HEK293T (cell line): ENCODE measurements around the gene SLC30A5.
"Not testable (repeated sequence)": the region's sequence is repeated elsewhere in the genome, so short reads cannot be mapped to it uniquely, and the experiment has no call there.

ENCODE experiments used
- CTCF ChIA-PET: fragments of 350-600 bp; formaldehyde crosslinking; extraction: SDS; loops from one replicate; lab custom pipeline; 2021; ENCODE audit warnings: antibody characterized with exemption, inconsistent platforms; lab: Yijun Ruan, JAX
- POLR2A ChIA-PET: fragments of 350-600 bp; formaldehyde crosslinking; extraction: SDS; loops from one replicate; lab custom pipeline; 2020; ENCODE audit warnings: antibody characterized with exemption, inconsistent platforms; lab: Yijun Ruan, JAX
- DNase-seq: peaks from one replicate; pipeline ENCODE4 v3.0.0; 2012; ENCODE audit warnings: mixed read lengths; ENCODE audit errors: extremely low spot score
- ARNT ChIP-seq: fragments of 450-650 bp; IDR thresholded peaks from 2 replicates; pipeline ENCODE4 v1.6.1; 2017; ENCODE audit warnings: mild to moderate bottlenecking
- BHLHE40 ChIP-seq: fragments of 450-650 bp; IDR thresholded peaks from 2 replicates; pipeline ENCODE4 v1.6.1; 2016; ENCODE audit warnings: mild to moderate bottlenecking, moderate library complexity, borderline replicate concordance
- CTBP1 ChIP-seq: fragments of 450-650 bp; IDR thresholded peaks from 2 replicates; pipeline ENCODE4 v1.6.1; 2016; ENCODE audit warnings: borderline replicate concordance
- ELF4 ChIP-seq: fragments of 450-650 bp; IDR thresholded peaks from 2 replicates; pipeline ENCODE4 v1.6.1; 2017; ENCODE audit warnings: antibody characterized with exemption
- FOXA1 ChIP-seq: fragments of 450-650 bp; IDR thresholded peaks from 2 replicates; pipeline ENCODE4 v1.6.1; 2016; ENCODE audit warnings: mild to moderate bottlenecking
- FOXK2 ChIP-seq: fragments of 450-650 bp; IDR thresholded peaks from 2 replicates; pipeline ENCODE4 v1.6.1; 2016; ENCODE audit warnings: mild to moderate bottlenecking
- FOXM1 ChIP-seq: fragments of 450-650 bp; IDR thresholded peaks from 2 replicates; pipeline ENCODE4 v1.6.1; 2017; ENCODE audit warnings: mild to moderate bottlenecking, borderline replicate concordance
- HDGF ChIP-seq: fragments of 450-650 bp; IDR thresholded peaks from 2 replicates; pipeline ENCODE4 v1.6.1; 2017; ENCODE audit warnings: antibody characterized with exemption, borderline replicate concordance
- L3MBTL2 ChIP-seq: fragments of 450-650 bp; conservative IDR thresholded peaks from 2 replicates; pipeline ENCODE4 v1.6.1; 2016; ENCODE audit warnings: mild to moderate bottlenecking
- LEF1 ChIP-seq: fragments of 450-650 bp; IDR thresholded peaks from 2 replicates; pipeline ENCODE4 v1.6.1; 2017; ENCODE audit warnings: mild to moderate bottlenecking, borderline replicate concordance
- NFRKB ChIP-seq: fragments of 450-650 bp; IDR thresholded peaks from 2 replicates; pipeline ENCODE4 v1.6.1; 2016; ENCODE audit warnings: mild to moderate bottlenecking, moderate library complexity
- PKNOX1 ChIP-seq: fragments of 450-650 bp; IDR thresholded peaks from 2 replicates; pipeline ENCODE4 v1.6.1; 2016
- SP1 ChIP-seq: fragments of 450-650 bp; IDR thresholded peaks from 2 replicates; pipeline ENCODE4 v1.6.1; 2017
- SUZ12 ChIP-seq: fragments of 450-650 bp; IDR thresholded peaks from 2 replicates; pipeline ENCODE4 v1.6.1; 2016; ENCODE audit warnings: mild to moderate bottlenecking
- TARDBP ChIP-seq: fragments of 450-650 bp; IDR thresholded peaks from 2 replicates; pipeline ENCODE4 v1.6.1; 2016
- ZNF384 ChIP-seq: fragments of 450-650 bp; IDR thresholded peaks from 2 replicates; pipeline ENCODE4 v1.6.1; 2016

The SLC30A5 gene

DNA sequence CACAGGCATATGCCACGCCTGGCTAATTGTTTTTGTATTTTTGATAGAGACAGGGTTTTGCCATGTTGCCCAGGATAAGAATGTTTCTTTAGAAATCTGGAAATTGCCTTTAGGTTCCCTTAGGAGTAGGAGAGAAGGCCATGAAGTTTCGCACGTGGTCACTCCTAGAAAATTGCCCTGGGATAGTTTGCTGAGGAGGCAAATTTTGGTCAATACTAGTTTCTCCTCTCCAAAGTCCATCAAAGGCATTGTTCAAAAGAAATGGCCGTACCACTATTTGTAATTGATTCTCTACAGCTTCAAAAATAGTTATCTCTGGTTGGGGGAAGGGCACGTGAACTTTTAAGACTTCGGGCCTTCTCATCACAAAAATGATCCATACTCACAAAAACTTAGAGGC is 845 bp upstream of the SLC30A5 start:
- ChIA-PET POLR2A (interaction anchor here (0.8 to 1.6 kb wide), 4 partner anchors 12 to 279 kb away, joined by 3 to 8 read pairs (median 4); partner anchors contain the start of gene CENPH), CTCF (interaction anchor here (0.5 to 1.9 kb wide), 7 partner anchors 9 to 292 kb away, joined by 3 to 19 read pairs (median 4); partner anchors contain the start of gene CENPH)
- no peak for DNase-seq
- no peak for TF ChIP-seq HDGF
- TF ChIP-seq FOXA1 = no peak
- TF ChIP-seq SP1 = no peak
- TF ChIP-seq PKNOX1 = no peak

GRCh38 chr5:69099302-69099701 is 5.5 kb downstream of the SLC30A5 start:
- no peak for DNase-seq
- ChIA-PET CTCF (no interaction called here), POLR2A (no interaction called here)
- no peak for TF ChIP-seq CTBP1
- no peak for TF ChIP-seq NFRKB
- TF ChIP-seq ZNF384 = no peak
- TF ChIP-seq ELF4 = no peak
- no peak for TF ChIP-seq ARNT
- no peak for TF ChIP-seq FOXA1

- ChIA-PET CTCF (no interaction called here), POLR2A (no interaction called here)
- TF ChIP-seq PKNOX1 = no peak
- no peak for TF ChIP-seq FOXA1
- no peak for TF ChIP-seq ZNF384
- TF ChIP-seq TARDBP = no peak
- no peak for TF ChIP-seq FOXM1
- no peak for TF ChIP-seq HDGF
- no peak for TF ChIP-seq SUZ12
- TF ChIP-seq LEF1 = no peak
- no peak for TF ChIP-seq ELF4
- TF ChIP-seq SP1 = no peak
- no peak for TF ChIP-seq ARNT
- no peak for TF ChIP-seq BHLHE40
- no peak for TF ChIP-seq CTBP1
- no peak for TF ChIP-seq NFRKB
- TF ChIP-seq L3MBTL2 = no peak
- no peak for TF ChIP-seq FOXK2
- DNase-seq = no peak
Observed at GRCh38 chr5:69103521-69103920, 9.7 kb downstream of the SLC30A5 start.

DNA sequence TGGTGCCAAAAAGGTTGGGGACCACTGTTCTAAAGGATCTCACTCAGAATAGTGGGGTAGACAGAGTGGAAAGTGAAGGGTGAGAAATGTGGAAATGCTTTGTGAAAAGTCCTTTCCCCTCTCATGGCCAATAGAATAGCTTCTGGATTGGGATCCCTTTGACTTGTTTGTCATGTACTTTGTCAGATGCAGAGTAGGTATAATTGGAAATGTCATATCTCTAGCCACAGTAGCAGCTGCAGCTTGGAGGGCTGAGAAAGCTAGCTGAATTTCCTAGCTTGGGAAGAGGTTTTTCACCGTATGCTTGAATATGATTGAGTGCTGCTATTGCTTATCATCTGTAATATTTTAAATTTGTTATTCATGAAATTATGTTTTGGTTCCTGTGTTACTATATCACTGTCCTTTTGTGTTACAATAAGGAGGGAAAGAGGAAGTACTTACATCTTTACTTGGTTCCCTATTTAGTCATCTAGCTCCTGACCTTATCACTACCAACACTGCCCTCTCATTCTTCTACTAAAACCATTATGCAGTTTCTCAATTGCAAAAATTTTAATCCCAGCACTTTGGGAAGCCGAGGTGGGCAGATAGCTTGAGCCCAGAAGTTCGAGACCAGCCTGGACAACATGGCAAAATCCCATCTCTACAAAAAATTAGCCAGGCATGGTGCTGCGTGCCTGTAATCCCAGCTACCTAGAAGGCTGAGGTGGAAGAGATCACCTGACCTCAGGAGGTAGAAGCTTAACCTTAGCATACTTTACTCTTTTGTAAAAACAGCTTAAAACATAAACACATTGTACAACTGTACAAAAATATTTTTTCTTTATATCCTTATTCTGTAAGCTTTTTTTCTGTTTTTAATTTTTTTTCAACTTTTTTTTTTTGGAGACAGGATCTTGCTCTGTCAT is 12.4 kb downstream of the SLC30A5 start:
- no peak for TF ChIP-seq FOXK2
- no peak for TF ChIP-seq ZNF384
- no peak for TF ChIP-seq PKNOX1
- no peak for TF ChIP-seq HDGF
- no peak for TF ChIP-seq LEF1
- TF ChIP-seq L3MBTL2 = no peak
- no peak for TF ChIP-seq FOXA1
- no peak for TF ChIP-seq BHLHE40
- no peak for TF ChIP-seq SUZ12
- TF ChIP-seq ARNT = no peak
- no peak for TF ChIP-seq TARDBP
- TF ChIP-seq NFRKB = no peak
- no peak for TF ChIP-seq CTBP1
- no peak for TF ChIP-seq ELF4
- CTCF ChIA-PET = interaction anchor here (0.8 kb wide), 1 partner anchor 11 kb away, joined by 8 read pairs; no protein-coding TSS in a partner anchor
- POLR2A ChIA-PET = no interaction called here
- no peak for DNase-seq

GRCh38 chr5:69108367-69108766 is 14.6 kb downstream of the SLC30A5 start:
- CTCF ChIA-PET = not testable (repeated sequence)

DNA sequence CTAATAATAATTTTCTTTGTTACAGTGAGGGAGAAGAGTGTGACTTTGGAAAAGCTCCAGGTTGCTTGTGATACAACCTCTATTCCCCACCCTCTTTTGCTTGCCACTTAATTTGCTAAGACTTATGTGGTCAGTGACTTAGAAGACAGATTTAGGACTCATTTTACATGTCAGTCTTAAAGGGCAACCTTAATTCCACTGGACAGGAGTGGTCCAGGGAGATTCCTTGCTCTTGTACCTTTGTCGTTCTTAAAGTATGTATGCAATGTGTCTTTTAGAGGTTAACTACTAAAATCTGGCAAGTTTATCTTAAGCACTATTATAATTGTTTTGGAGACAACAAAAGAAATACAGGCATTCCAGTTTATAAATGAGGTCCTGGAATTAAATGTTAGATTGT is 20.0 kb downstream of the SLC30A5 start:
- POLR2A ChIA-PET = interaction anchor here (0.6 kb wide), 1 partner anchor 39 kb away, joined by 3 read pairs; no protein-coding TSS in a partner anchor
- no peak for TF ChIP-seq ELF4
- TF ChIP-seq TARDBP = no peak
- TF ChIP-seq FOXA1 = no peak
- no peak for TF ChIP-seq ZNF384
- CTCF ChIA-PET = no interaction called here
- no peak for DNase-seq

More at GRCh38 chr5:69108367-69108766, 14.6 kb downstream of the SLC30A5 start:
- DNase-seq, POLR2A ChIA-PET: not testable (repeated sequence)

DNA sequence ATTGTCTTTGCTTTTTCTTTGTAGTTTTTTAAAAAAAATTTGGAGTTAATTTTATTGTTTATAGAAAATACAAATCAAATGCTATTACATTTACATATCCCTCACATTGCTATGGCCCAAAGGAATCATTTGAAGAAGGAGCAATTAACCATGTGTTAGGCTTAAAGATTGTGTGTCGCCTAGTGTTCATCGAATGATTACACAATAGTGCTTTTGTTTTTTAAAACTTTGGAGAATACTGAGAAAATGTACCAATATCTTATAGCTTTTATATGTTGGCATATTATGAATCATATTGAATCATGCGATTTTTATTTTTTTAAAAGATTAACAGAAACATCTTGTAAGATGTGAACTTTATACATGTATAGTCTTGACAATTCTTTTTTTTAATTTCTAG is 21.7 kb downstream of the SLC30A5 start:
- TF ChIP-seq CTBP1 (no peak), ELF4 (no peak), FOXA1 (no peak), BHLHE40 (no peak), FOXK2 (no peak), HDGF (no peak), SUZ12 (no peak), TARDBP (no peak), FOXM1 (no peak), SP1 (no peak), ARNT (no peak), L3MBTL2 (no peak), ZNF384 (no peak), NFRKB (no peak), PKNOX1 (no peak)
- CTCF ChIA-PET = no interaction called here
- DNase-seq = no peak
- POLR2A ChIA-PET = no interaction called here
